HG02623 (cell line): Measurements from ENCODE around the gene NUB1.

Experiments
- ATAC-seq: cut with Tn5 transposase; IDR thresholded peaks from one replicate; pipeline ENCODE4 v1.9.1; 2021; ENCODE audit warnings: moderate library complexity; ENCODE audit not compliant: unreplicated experiment

The NUB1 gene

GRCh38 chr7:151400626-151401315, 59.2 kb downstream of the NUB1 start:
- no peak for ATAC-seq

GRCh38 chr7:151402029-151402835, 60.6 kb downstream of the NUB1 start:
- ATAC-seq = no peak

- ATAC-seq = no peak
These were observed 62.2 kb downstream of the NUB1 start for GRCh38 chr7:151403764-151404163.

- no peak for ATAC-seq
These were observed 62.8 kb downstream of the NUB1 start for GRCh38 chr7:151404216-151405011.

GRCh38 chr7:151405056-151405455, 63.4 kb downstream of the NUB1 start:
- no peak for ATAC-seq

- ATAC-seq = no peak
These were observed 64.0 kb downstream of the NUB1 start for GRCh38 chr7:151405588-151405987.

- no peak for ATAC-seq
These were observed 64.7 kb downstream of the NUB1 start for GRCh38 chr7:151406051-151406875.

- ATAC-seq = no peak
These were observed 65.4 kb downstream of the NUB1 start for GRCh38 chr7:151406886-151407583.

GRCh38 chr7:151408498-151408838, 66.9 kb downstream of the NUB1 start:
- no peak for ATAC-seq

- ATAC-seq = no peak
These were observed 67.4 kb downstream of the NUB1 start for GRCh38 chr7:151408839-151409666.

GRCh38 chr7:151409667-151410404, 68.2 kb downstream of the NUB1 start, which contains the start of gene WDR86:
Gene WDR86, minus strand, starts transcription at chr7:151410038. Its CDS starts 449 bp downstream, at chr7:151409589.
- no peak for ATAC-seq

- no peak for ATAC-seq
These were observed 69.1 kb downstream of the NUB1 start for GRCh38 chr7:151410405-151411390.

- ATAC-seq = no peak
These were observed 69.9 kb downstream of the NUB1 start for GRCh38 chr7:151411551-151411950.

GRCh38 chr7:151412318-151412717, 70.7 kb downstream of the NUB1 start:
- no peak for ATAC-seq

GRCh38 chr7:151413241-151413640, 71.6 kb downstream of the NUB1 start:
- ATAC-seq = no peak

- ATAC-seq = no peak
These were observed 73.9 kb downstream of the NUB1 start for GRCh38 chr7:151415375-151416105.
